ENCODE measurements around the gene GMDS.

Gene GMDS

GRCh38 chr6:1972962-1973361 lies 272.4 kb downstream of the GMDS start:
- DNase-seq = no peak

- DNase-seq = no peak
Measured at GRCh38 chr6:1971612-1972011, 273.8 kb downstream of the GMDS start.

- no peak for DNase-seq
Measured at GRCh38 chr6:1970151-1970561, 275.2 kb downstream of the GMDS start.

GRCh38 chr6:1966713-1967112 lies 278.7 kb downstream of the GMDS start:
- no peak for DNase-seq

GRCh38 chr6:1965596-1966224 lies 279.7 kb downstream of the GMDS start:
- no peak for DNase-seq

- DNase-seq = no peak
Measured at GRCh38 chr6:1963596-1963995, 281.8 kb downstream of the GMDS start.

- DNase-seq = no peak
Measured at GRCh38 chr6:1962201-1962600, 283.2 kb downstream of the GMDS start.

GRCh38 chr6:1960486-1961142 lies 284.8 kb downstream of the GMDS start:
- no peak for DNase-seq

- DNase-seq = no peak
Measured at GRCh38 chr6:1958257-1958656, 287.1 kb downstream of the GMDS start.

GRCh38 chr6:1957746-1958145 lies 287.7 kb downstream of the GMDS start:
- DNase-seq = no peak

- no peak for DNase-seq
Measured at GRCh38 chr6:1952740-1953360, 292.6 kb downstream of the GMDS start.

- peak; percentile 28 for DNase-seq
Measured at GRCh38 chr6:1950631-1951030, 294.8 kb downstream of the GMDS start.

- DNase-seq = no peak
Measured at GRCh38 chr6:1949538-1949937, 295.9 kb downstream of the GMDS start.

- no peak for DNase-seq
Measured at GRCh38 chr6:1947922-1948321, 297.5 kb downstream of the GMDS start.

GRCh38 chr6:1946583-1946982 lies 298.8 kb downstream of the GMDS start:
- no peak for DNase-seq

- no peak for DNase-seq
Measured at GRCh38 chr6:1945235-1945832, 300.1 kb downstream of the GMDS start.

- no peak for DNase-seq
Measured at GRCh38 chr6:1942834-1943233, 302.6 kb downstream of the GMDS start.

- DNase-seq = no peak
Measured at GRCh38 chr6:1941534-1941933, 303.9 kb downstream of the GMDS start.

- peak; percentile 16 for DNase-seq
Measured at GRCh38 chr6:1940381-1940780, 305.0 kb downstream of the GMDS start.

- DNase-seq = no peak
Measured at GRCh38 chr6:1933292-1933691, 312.1 kb downstream of the GMDS start.

GRCh38 chr6:1931817-1932216 lies 313.6 kb downstream of the GMDS start:
- DNase-seq = no peak

- DNase-seq = no peak
Measured at GRCh38 chr6:1930356-1930755, 315.0 kb downstream of the GMDS start.

- DNase-seq = no peak
Measured at GRCh38 chr6:1929931-1930330, 315.5 kb downstream of the GMDS start.

All from NCI-H82 (cell line).